ENCODE data around the gene IQGAP1. TPM values are rescaled to one million over a fixed set of nuclear protein-coding genes. Genes with fewer than 3 reads are reported as not detected.
"Not testable (repeated sequence)": the region's sequence is repeated elsewhere in the genome, so short reads cannot be mapped to it uniquely, and the experiment has no call there.

IQGAP1 gene
- total RNA-seq, 2 donors from 2014 or later = 79.6 to 92.9 TPM

GRCh38 chr15:90512276-90512675 lies 124.2 kb downstream of the IQGAP1 start:
- no peaks in the 10 kb centered on the region for H3K36me3 ChIP-seq (replicated peaks in 1 of 2; ENCODE audit: insufficient read depth in 1 of 2, low read depth in 2 of 2)
- H3K27me3 ChIP-seq = no peaks in the 10 kb centered on the region
- no peaks in the 10 kb centered on the region for H3K9me3 ChIP-seq
- TF ChIP-seq CTCF (IDR thresholded peaks at IDR 0.05) (no peak), POLR2A (IDR thresholded peaks at IDR 0.05) (no peak)
- no peak overlapping the region for H3K27ac ChIP-seq
- intact Hi-C loops (cut with DNase I) = no loop called here
- no peak overlapping the region for H3K4me3 ChIP-seq
- DNase-seq (no peak), ATAC-seq (no peak)
- 60 to 93% methylated on average over 2 of the region's 2 CpGs for WGBS, 2 donors
- H3K4me1 ChIP-seq = no peaks in the 10 kb centered on the region

- intact Hi-C loops (cut with DNase I) = no loop called here
- Histone ChIP-seq H3K9me3 (no peaks in the 10 kb centered on the region), H3K27me3 (no peaks in the 10 kb centered on the region), H3K27ac (no peak overlapping the region), H3K4me3 (no peak overlapping the region), H3K4me1 (no peaks in the 10 kb centered on the region), H3K36me3 (replicated peaks in 1 of 2; ENCODE audit: insufficient read depth in 1 of 2, low read depth in 2 of 2) (no peaks in the 10 kb centered on the region)
- DNase-seq = no peak
- no peak for TF ChIP-seq POLR2A (IDR thresholded peaks at IDR 0.05)
- TF ChIP-seq CTCF (IDR thresholded peaks at IDR 0.05) = no peak
- no peak for ATAC-seq
- 92 to 95% methylated on average over 3 of the region's 3 CpGs for WGBS, 2 donors
Observed at GRCh38 chr15:90512981-90513380, 124.9 kb downstream of the IQGAP1 start.

DNA sequence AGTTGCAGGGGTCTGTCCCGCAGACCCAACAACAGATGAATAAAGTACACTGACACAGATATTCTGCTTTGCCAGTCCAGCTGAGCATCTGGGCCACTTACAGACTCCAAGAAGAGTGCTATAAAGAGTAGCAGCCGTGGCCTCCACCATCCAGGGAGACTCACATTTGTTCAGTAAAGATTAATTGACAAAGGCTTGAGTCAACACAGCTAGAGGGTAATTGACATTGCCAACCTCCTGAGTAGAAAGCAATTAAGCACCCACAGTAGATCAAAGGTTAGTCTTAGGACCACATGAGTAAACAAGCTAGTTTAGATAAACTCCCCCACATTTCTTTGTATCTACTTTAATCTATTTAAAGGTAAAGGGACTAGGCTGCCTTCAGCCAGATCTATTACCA lies 125.4 kb downstream of the IQGAP1 start:
- Histone ChIP-seq H3K27ac (no peak overlapping the region), H3K9me3 (no peaks in the 10 kb centered on the region), H3K36me3 (replicated peaks in 1 of 2; ENCODE audit: insufficient read depth in 1 of 2, low read depth in 2 of 2) (no peaks in the 10 kb centered on the region), H3K4me3 (no peak overlapping the region), H3K27me3 (no peaks in the 10 kb centered on the region), H3K4me1 (no peaks in the 10 kb centered on the region)
- 72 to 81% methylated on average over 2 of the region's 2 CpGs for WGBS, 2 donors
- DNase-seq (no peak), ATAC-seq (no peak)
- intact Hi-C loops (cut with DNase I) = no loop called here
- TF ChIP-seq POLR2A (IDR thresholded peaks at IDR 0.05) = no peak
- TF ChIP-seq CTCF (IDR thresholded peaks at IDR 0.05) = no peak

DNA sequence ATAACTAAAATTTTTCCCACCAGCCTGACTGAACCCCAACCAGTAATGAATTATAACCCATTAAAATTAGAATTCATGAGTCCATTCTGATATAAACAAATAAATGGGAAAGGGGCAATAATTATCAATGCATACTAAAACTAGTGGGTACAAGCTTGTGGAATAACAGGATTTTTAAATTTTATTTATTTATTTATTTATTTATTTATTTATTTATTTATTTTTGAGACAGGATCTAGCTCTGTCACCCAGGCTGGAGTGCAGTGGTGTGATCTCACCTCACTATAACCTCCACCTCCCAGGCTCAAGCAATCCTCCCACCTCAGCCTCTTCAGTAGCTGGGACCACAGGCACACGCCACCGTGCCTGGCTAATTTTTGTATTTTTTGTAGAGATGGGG lies 125.9 kb downstream of the IQGAP1 start:
- H3K4me1 ChIP-seq; DNase-seq; H3K36me3 ChIP-seq (replicated peaks in 1 of 2; ENCODE audit: insufficient read depth in 1 of 2, low read depth in 2 of 2); H3K27me3 ChIP-seq; ATAC-seq; H3K27ac ChIP-seq; H3K9me3 ChIP-seq; intact Hi-C loops (cut with DNase I); H3K4me3 ChIP-seq: not testable (repeated sequence)
- 77 to 88% methylated on average over 2 of the region's 2 CpGs for WGBS, 2 donors

DNA sequence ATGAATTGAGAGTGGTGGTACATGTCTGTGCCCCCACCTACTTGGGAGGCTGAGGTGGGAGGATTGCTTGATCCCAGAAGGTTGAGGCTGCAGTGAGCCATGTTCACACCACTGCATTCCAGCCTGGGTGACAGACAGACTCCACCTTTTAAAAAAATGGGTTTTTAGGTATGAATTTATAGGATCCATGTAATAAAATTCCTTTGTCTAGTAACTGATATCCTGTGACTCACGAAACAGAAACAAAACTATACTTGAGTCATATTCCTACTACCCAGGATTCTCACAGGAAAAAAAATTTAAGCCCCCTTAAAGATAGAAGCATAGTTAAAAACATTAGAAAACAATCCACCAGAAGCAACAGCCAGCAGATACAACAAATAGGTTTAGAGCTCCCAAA lies 131.6 kb downstream of the IQGAP1 start:
- ATAC-seq (no peak), DNase-seq (no peak)
- Histone ChIP-seq H3K27ac (no peak overlapping the region), H3K4me3 (no peak overlapping the region), H3K4me1 (no peaks in the 10 kb centered on the region), H3K9me3 (no peaks in the 10 kb centered on the region), H3K36me3 (replicated peaks in 1 of 2; ENCODE audit: insufficient read depth in 1 of 2, low read depth in 2 of 2) (no peaks in the 10 kb centered on the region), H3K27me3 (no peaks in the 10 kb centered on the region)
- 52 to 69% methylated on average over 1 of the region's 1 CpG for WGBS, 2 donors
- TF ChIP-seq POLR2A (IDR thresholded peaks at IDR 0.05) (no peak), CTCF (IDR thresholded peaks at IDR 0.05) (no peak)
- intact Hi-C loops (cut with DNase I) = no loop called here
